A172 (cell line): ENCODE results near the gene CRIM1. TPM values are rescaled to one million over a fixed set of nuclear protein-coding genes. Genes with fewer than 3 reads are reported as not detected.

Source experiments
- DNase-seq: peaks from one replicate; pipeline ENCODE4 v3.0.0-alpha.2; 2015; ENCODE audit warnings: low spot score
- total RNA-seq: library from RNA; depleted of rRNA; stranded (reverse); fragments of >200 nt; shearing (Covaris generic); gene quantifications from 2 replicates; pipeline ENCODE4 v1.2.3, GENCODE V29; 2014

Gene CRIM1
- total RNA-seq, 1 experiment from 2014 or later = 406 TPM

- no peak for DNase-seq
These were observed 41.4 kb downstream of the CRIM1 start for GRCh38 chr2:36396878-36397539.

- DNase-seq = no peak
These were observed 42.3 kb downstream of the CRIM1 start for GRCh38 chr2:36397728-36398413.

GRCh38 chr2:36399050-36399449 is 43.5 kb downstream of the CRIM1 start:
- no peak for DNase-seq

GRCh38 chr2:36403675-36404230 is 48.2 kb downstream of the CRIM1 start:
- peak; percentile 92 for DNase-seq

GRCh38 chr2:36404318-36404717 is 48.7 kb downstream of the CRIM1 start:
- peak; percentile 79 for DNase-seq

- DNase-seq = no peak
These were observed 49.2 kb downstream of the CRIM1 start for GRCh38 chr2:36404754-36405153.

- DNase-seq = no peak
These were observed 49.6 kb downstream of the CRIM1 start for GRCh38 chr2:36405183-36405582.

- no peak for DNase-seq
These were observed 50.7 kb downstream of the CRIM1 start for GRCh38 chr2:36406296-36406695.

- no peak for DNase-seq
These were observed 51.8 kb downstream of the CRIM1 start for GRCh38 chr2:36407413-36407812.

GRCh38 chr2:36408198-36408703 is 52.7 kb downstream of the CRIM1 start:
- DNase-seq = peak; percentile 71

GRCh38 chr2:36409335-36409734 is 53.8 kb downstream of the CRIM1 start:
- no peak for DNase-seq

- no peak for DNase-seq
These were observed 54.4 kb downstream of the CRIM1 start for GRCh38 chr2:36409935-36410334.

- DNase-seq = no peak
These were observed 55.1 kb downstream of the CRIM1 start for GRCh38 chr2:36410681-36411080.

- no peak for DNase-seq
These were observed 56.4 kb downstream of the CRIM1 start for GRCh38 chr2:36411962-36412444.

GRCh38 chr2:36413218-36413617 is 57.6 kb downstream of the CRIM1 start:
- DNase-seq = no peak

- no peak for DNase-seq
These were observed 58.7 kb downstream of the CRIM1 start for GRCh38 chr2:36414307-36414706.

- no peak for DNase-seq
These were observed 59.9 kb downstream of the CRIM1 start for GRCh38 chr2:36415381-36416022.

GRCh38 chr2:36416370-36417165 is 61.0 kb downstream of the CRIM1 start:
- no peak for DNase-seq

GRCh38 chr2:36420569-36421181 is 65.1 kb downstream of the CRIM1 start:
- DNase-seq = no peak

- no peak for DNase-seq
These were observed 65.8 kb downstream of the CRIM1 start for GRCh38 chr2:36421379-36421778.

- no peak for DNase-seq
These were observed 67.6 kb downstream of the CRIM1 start for GRCh38 chr2:36423172-36423571.
